HG03432 (cell line): Measurements from ENCODE around the gene FGFR3.
A peak's percentile ranks its signal among the peaks of the same experiment; 100 is the strongest.
"Not testable (repeated sequence)": the region's sequence is repeated elsewhere in the genome, so short reads cannot be mapped to it uniquely, and the experiment has no call there.

Experiments
- ATAC-seq: cut with Tn5 transposase; IDR thresholded peaks from one replicate; pipeline ENCODE4 v1.9.1; 2021; ENCODE audit warnings: mild to moderate bottlenecking, moderate library complexity; ENCODE audit not compliant: unreplicated experiment

FGFR3 gene

DNA sequence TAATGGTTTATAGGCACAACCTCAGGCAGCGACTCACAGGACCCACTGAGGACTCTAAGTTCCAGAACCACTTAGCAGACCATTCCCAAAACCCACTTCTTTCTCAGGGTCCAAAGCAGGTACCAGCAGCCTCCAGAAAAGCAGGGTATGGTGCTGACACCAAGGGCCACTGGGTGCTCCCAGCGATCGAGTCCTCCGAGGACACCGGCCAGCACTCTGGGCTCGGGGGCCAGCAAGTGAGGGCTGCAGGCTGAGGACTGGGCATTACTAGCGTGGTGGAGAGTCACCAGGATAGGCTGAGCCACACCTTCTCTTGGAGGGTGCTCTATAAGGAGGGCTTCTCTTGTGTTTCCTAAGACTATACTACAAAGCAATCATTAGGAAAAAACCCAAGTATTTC, 43.6 kb downstream of the FGFR3 start:
- ATAC-seq: no peak

DNA sequence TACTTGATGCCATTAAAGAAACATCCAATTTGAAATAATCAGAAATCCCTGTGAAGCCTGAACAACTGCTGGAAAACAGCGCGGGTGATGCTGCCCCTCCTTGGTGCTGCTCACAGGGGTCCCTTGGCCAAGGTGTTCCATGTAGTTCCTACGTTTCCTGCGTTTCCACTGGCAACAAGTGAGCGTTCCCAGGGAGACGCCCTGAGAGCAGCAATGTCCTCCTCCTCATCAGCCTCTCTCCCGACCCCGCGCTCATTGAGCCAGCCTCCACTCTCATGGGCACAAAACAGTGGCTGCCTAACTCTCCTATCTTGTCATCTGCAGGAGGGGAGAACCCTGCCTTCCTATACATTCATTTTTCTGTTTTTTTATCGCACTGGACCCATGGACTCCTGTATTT, 44.0 kb downstream of the FGFR3 start:
- ATAC-seq: no peak

DNA sequence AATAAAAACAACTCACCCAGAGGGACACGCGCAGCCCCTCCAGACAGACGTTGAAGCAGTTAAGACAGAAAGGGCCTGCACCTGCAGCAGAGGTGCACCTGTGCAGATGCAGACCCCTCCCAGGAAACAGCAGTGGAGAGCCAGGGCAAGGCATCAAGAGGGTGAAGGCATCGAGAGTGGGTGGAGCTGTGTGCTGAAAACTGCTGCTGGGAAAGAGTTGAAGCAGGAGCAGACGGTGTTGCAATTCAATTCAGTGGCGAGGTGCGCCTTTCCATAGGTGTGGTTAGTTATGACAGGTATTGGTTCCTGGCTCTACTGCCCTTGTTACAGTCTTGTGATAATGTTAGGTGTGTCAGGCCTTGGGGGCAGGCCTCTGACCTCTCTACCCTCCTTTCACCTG, 46.2 kb downstream of the FGFR3 start:
- no peak for ATAC-seq

GRCh38 chr4:1841201-1841886, 48.3 kb downstream of the FGFR3 start:
- ATAC-seq: no peak

GRCh38 chr4:1841887-1842210, 48.8 kb downstream of the FGFR3 start:
- ATAC-seq: no peak

GRCh38 chr4:1842339-1842895, 49.3 kb downstream of the FGFR3 start:
- ATAC-seq: no peak

DNA sequence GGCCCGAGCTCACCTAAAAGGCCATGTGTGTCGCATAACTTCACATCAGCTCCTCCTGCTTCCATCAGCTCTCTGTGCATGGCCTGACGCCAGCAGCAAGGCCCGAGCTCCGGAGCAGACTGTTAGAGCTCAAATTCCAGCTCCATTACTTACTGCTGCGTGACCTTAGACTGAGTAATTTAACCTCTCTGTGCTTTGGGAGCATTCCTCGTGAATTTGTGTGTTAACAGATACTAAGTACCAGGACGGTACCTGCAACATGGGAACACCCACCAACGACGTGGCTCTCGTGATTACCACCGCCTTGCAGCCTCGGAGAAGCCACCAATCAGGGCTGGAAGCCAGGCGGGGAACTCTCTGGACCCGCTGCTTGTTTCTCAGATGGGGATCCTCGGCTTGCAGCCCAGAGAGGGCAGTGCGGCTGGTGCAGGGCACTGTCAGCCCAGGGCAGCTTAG, 49.9 kb downstream of the FGFR3 start:
- ATAC-seq: no peak

GRCh38 chr4:1843852-1844251, 50.8 kb downstream of the FGFR3 start:
- no peak for ATAC-seq

DNA sequence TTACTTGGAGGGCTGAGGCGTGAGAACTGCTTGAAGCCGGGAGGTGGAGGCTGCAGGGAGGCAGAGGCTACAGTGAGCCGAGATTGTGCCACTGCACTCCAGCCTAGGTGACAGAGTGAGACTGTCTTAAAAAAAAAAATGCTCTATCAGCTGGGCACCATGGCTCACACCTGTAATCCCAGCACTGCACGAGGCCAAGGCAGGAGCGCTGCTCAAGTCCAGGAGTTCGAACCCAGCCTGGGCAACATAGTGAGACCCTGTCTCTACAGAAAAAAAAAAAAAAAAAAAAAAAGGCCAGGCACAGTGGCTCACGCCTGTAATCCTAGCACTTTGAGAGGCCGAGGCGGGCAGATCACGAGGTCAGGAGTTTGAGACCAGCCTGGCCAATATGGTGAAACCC, 51.5 kb downstream of the FGFR3 start:
- not testable (repeated sequence) for ATAC-seq

DNA sequence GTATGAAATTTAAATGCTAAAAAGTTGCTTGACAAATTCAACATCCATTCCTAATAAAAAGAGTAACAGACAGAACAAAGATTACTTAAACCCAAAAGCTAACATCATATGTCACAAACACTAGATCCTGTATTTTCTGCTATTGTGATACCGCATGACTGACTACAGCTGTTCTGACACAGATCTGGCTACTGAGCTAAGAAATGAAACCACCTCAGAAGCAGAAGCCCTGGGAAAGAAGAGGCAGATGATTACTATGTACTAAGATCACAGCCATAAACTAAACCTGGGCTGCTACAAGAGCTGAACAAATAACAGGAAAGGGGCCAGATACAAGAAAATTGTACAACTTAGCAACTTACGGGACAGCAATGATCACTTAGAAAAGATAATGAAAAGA, 53.5 kb downstream of the FGFR3 start:
- ATAC-seq: no peak

DNA sequence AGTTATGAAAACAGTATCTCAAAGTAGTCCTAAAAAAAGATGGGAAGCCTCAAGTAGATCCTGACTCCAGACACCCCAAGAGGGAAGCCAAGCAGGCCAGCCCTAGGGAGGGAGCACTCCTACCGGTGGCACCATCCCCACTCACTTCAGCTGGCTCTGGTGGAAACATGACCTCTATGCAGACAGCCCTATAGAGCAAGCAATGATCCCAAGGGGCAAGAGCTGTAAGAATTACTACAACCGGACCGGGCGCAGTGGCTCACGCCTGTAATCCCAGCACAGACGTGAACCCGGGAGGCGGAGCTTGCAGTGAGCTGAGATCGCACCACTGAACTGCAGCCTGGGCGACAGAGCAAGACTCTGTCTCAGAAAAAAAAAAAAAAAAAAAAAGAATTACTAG, 57.2 kb downstream of the FGFR3 start:
- ATAC-seq: no peak

GRCh38 chr4:1851160-1851559, 58.1 kb downstream of the FGFR3 start:
- ATAC-seq: no peak

GRCh38 chr4:1851575-1852410, 58.7 kb downstream of the FGFR3 start:
- no peak for ATAC-seq

GRCh38 chr4:1852904-1853623, 60.0 kb downstream of the FGFR3 start:
- no peak for ATAC-seq

DNA sequence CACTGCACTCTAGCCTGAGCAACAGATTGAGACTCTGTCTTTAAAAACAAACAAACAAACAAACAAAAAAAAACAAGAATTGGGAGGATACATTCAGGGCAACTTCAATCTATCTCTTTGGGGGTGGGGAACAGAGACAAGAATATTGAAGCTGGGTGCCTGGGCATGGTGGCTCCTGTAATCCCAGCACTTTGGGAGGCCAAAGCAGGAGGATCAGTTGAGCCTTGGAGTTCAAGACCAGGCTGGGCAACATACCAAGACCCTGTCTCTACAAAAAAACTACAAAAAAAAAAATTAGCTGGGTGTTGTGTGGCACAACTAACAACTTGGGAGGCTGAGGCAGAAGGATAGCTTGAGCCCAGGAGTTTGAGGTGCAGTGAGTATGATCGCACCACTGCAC, 61.7 kb downstream of the FGFR3 start:
- no peak for ATAC-seq

DNA sequence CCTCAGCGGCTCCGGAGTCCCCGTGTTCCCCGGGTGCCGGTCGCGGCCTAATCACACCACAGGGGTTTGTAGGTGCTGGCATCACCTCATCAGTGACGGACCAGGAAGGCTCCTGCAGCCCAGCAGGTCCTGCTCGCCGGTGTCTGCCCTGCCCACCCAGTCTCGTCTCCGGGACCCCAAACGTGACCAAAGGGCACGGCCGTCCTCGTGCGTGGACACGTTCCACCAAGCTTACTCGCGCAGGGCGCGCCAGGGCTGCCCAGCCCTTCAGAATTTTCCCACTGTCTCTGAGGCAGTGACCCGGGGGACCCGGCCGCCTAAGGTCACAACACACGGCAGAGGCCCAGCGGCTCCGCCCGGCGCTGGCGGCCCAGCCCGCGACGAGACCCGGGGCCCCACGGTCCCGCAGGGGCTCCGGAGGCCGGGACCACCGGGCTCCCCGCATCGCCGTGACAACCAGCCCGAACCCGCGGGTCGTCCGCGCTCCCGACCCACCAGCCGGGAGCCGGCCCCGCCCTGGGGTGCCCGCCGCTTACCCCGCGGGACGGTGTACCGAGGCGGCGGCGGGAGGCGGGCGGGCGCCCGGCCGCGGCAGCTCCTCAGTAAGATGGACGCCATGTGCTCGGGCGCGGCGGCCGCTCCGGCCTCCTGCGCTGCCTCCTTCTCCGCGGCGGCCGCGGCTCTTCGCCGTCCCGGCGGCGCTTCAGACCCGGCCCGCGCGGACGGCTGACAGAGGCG, 62.4 kb downstream of the FGFR3 start:
- peak; percentile 32 for ATAC-seq

DNA sequence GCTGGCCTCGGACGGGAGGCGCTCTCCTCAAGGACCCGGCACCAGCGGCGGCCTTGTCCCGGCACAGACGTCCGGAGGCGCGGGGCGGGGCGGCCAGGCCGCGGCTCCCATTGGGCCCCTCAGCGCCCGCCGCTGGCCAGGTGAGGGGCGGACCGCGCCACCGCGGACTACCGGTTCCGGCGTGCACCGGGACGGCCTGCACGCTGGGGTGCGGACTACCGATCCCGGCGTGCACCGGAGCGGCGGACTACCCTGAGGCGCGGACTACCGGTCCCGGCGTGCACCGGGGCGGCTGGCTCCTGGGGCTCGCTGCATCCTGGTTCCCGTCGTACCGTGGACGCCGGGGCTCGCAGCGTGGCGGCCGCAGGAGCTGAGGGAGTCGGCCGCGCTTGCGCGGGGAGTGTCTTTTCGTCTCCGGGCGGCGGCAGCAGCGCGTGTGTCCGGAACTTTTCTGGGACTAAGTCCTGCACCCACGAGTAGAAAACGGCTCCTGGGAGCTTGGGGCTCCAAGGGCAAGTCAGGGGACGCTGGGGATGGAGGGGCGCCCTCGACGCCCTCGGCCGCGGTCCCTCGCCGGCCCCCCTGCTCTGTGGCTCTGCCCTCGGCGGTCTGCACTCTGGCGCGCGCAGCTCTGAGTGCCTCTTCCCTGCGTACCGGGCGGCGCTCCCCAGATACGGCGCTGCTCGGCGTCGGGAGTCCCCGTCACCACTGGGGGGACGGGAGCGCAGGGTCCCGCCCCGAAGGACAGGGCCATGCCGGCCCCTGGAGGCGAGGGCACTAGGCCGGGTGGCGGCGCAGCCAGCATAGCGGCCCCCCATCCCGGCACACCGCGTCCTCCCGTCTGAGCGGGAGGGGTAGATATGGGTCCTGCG, 63.2 kb downstream of the FGFR3 start, which contains the start of gene LETM1:
Gene LETM1 (minus strand): TSS at position 86 of the 872 bp plus-strand sequence. CDS start 206 bp downstream, outside the sequence.
- peak; percentile 89 for ATAC-seq

DNA sequence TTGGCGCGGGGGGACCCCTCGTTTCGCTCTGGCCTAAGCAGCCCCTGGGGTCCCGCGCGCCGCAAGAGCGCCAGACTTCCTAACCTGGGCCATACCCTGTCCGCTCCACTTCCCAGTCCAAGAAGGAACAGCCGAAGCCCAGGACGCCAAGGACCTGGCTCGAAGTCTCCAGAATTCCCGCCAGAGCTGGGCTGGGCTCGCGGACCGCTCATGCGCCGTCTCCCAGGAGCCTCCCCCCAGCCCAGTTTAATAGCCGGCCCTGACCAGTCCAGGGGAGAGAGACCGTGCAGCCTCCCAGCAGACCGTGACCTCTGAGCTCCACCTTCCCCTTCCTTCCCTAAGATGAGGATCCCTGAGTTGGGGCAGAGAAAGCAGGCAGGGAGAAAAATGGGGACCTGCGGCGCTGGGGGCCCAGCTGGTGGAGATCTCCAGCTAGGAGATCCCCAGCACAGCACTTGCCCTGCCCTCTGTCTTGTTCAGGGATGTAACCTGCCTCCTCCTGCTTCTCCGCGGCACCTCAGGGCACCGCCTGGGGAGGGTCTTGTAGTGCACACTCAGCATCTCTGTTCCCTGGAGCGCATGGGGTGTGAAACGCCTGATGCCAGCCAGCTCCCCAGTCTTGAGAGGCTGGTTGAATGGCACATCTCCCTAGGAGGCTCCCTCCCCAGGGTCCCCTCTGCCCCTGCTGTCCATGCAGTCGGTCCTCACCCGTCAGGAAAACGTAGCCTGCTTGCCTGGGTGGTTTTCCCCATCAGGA, 64.0 kb downstream of the FGFR3 start:
- no peak for ATAC-seq

GRCh38 chr4:1857931-1858330, 64.8 kb downstream of the FGFR3 start:
- ATAC-seq: no peak
